Fibroblast of skin of right quadriceps (primary cell): ENCODE data around the gene AHI1.

Experiments
- DNase-seq: peaks from one replicate; pipeline ENCODE4 v3.0.0-alpha.2; 2013

AHI1 gene

GRCh38 chr6:135323202-135323668 lies 174.3 kb downstream of the AHI1 start:
- DNase-seq = no peak

- DNase-seq = no peak
Observed at GRCh38 chr6:135322427-135323201, 174.9 kb downstream of the AHI1 start.

GRCh38 chr6:135320721-135321621 lies 176.6 kb downstream of the AHI1 start:
- no peak for DNase-seq

GRCh38 chr6:135319819-135320218 lies 177.7 kb downstream of the AHI1 start:
- no peak for DNase-seq

DNA sequence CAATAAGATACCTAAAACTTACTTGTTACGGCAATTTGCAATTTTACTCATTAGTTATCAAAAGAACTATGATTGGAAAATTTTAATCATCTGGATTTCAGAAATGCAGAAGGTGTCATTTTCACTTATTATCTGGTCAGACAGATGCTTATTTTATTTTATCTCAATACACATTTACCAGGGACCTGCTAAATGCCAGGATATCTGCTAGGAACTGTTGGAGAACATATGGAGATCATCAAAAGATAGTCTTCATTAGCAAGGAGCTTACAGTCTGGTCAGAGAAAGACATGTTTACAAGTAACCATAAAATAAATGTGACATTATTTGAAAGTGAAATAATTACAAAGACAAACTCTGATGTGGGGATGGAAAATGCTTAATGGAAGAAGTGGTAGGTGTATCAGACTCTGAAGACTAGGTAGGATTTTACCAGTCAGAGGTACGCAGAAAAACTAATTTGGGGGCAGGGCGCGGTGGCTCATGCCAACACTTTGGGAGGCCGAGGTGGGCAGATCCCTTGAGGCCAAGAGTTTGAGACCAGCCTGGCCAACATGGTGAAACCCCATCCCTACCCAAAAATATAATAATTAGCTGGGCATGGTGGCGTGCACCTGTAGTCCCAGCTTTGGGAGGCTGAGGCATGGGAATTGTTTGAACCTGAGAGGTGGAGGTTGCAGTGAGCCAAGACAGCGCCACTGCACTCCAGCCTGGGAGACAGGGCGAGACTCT lies 178.6 kb downstream of the AHI1 start:
- DNase-seq = no peak

DNA sequence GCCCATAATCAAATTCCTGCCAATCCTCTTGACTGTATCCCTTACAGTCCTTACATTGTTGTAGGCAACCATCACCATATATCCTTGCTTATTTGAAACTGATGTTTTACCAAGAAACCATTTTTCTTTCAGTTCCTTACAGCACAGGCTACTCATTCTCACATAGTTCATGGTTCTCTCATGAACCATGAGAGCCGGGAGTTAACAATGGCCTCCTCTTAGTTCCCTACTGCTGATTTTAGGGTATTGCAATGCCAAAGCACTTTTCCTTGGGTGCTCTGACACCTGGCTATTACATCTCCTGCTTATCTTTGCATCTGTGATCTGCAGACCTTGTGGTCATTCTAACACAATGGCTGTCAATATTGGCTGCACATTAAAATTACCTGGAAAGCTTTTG lies 183.0 kb downstream of the AHI1 start:
- no peak for DNase-seq

DNA sequence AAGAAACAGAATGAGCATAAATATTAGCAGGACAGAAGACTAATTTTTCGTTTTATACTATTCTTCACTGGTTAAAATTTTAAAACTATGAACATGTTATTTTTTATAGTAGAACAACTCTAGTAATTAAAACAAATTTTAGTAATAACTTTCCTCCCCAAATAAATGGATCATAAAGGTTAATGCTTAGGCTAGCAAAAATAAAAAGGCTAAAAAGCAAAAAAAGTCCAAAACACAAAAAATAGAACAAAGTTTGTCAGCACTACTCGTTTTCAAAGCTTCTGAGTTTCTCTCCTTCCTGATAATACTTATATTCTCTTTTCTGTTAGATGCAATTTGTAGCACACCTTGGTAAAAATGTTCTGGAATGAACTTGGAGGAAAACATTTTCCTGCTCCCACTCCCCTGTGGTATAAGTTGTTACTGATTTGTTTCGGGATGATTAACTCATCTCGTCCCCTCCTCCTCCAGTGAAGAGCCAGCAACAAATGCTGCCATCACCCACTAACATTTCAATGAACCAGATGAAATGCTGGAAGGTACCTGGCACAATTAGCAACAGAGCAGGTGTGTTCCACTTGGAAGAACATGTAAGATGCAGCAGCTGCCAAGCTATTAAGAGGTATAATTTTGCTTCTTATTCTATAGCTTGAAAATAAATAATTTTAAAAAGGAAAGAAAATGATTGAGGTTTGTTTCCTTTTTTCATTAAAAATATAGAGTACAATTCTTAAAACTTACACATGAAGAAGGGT lies 185.9 kb downstream of the AHI1 start:
- DNase-seq = no peak

DNA sequence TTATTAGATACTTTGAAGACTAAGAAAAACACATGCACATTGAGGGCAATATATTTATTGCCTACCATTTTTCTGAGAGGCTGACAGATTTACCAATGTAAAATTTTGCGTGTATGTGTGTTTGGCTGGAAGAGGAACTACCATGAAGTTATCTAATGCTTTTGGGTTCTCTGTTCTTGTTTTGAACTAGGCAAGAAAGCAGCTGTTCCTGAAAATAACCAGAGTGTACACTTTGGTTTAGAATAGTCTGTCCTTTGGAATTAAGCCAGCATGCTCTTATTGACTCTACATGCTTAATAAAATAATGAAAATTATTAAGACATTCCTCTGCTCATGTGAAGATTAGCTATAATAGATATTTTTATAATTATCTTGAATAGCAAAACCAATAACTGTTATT lies 187.2 kb downstream of the AHI1 start:
- DNase-seq = no peak

- DNase-seq = no peak
Observed at GRCh38 chr6:135306740-135307420, 190.7 kb downstream of the AHI1 start.

- no peak for DNase-seq
Observed at GRCh38 chr6:135306166-135306565, 191.4 kb downstream of the AHI1 start.

DNA sequence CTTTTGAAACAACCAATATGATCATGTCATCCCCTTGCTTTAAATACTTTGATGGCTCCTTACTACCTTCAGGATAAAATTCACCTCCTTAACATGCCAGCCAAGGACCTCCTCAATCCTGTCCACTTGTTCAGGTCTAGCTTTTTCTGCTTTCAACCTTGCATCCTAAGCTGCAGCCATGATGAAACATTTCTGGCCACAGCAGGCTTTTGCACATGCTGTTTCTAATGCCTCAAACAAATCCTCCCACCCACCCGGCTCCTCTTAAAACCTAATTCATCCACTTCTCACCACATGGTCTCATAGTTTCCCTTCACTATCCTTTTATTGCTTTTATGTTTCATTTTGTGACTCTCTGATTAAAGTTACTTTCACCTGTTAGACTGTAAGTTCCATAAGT lies 191.9 kb downstream of the AHI1 start:
- no peak for DNase-seq

GRCh38 chr6:135304883-135305282 lies 192.7 kb downstream of the AHI1 start:
- no peak for DNase-seq

DNA sequence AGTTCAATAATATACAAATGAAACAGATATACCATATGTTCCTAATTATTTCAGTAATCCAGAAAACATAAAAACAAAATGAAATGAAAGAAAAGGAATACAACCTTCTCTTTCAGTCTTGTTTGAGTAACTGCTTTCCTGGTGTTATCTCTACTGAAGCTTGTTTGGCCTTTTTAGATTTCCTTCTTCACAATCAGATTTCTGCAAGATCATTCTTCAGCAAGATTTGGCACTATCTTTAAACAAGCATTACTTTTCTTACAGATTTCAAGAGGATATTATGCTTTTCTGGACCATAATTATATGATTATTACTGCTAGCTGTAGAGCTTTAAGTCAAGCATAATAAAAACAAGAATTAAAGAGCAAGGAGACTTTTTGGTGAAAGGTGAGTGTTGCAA lies 196.2 kb downstream of the AHI1 start:
- no peak for DNase-seq

- DNase-seq = peak; percentile 14
Observed at GRCh38 chr6:135300576-135300975, 197.0 kb downstream of the AHI1 start.

DNA sequence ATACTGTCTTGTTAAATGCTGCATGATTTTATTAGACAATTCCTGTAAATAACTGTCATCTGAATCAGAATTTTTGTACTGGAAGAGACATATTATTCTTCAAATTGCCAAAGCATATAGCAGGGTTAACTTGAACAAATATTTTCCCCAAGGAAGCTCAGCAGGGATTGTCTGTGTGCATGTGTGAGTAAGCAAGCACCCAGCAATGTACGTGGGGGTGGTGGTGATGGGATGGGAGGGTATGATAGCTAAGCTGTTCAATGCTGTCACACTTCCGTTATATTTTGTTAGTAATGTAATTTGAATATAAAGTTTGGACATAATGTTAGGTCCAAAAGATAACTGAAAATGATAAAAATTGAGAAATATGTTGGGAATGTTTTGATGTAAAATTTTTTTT lies 198.3 kb downstream of the AHI1 start:
- DNase-seq = peak; percentile 56

DNA sequence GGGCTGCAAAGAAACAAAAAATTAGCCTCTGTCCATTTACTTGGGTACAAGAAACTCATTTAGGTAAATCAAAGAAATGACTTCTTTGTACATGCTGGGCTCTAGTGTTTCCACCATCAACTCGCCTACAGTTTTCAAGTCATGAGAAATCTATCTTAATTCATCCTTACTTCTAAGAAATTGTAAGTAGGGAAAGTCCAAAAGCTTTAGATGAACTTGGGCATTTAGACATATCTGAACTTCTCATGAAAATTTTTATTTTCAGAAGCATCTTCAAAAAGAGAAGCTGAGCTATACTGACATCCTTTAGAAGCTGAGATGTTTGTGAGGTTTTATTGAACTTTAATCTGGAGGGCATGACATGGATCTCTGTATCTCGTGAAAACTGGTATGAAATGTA lies 199.1 kb downstream of the AHI1 start:
- no peak for DNase-seq

GRCh38 chr6:135296715-135297114 lies 200.8 kb downstream of the AHI1 start:
- DNase-seq = no peak

DNA sequence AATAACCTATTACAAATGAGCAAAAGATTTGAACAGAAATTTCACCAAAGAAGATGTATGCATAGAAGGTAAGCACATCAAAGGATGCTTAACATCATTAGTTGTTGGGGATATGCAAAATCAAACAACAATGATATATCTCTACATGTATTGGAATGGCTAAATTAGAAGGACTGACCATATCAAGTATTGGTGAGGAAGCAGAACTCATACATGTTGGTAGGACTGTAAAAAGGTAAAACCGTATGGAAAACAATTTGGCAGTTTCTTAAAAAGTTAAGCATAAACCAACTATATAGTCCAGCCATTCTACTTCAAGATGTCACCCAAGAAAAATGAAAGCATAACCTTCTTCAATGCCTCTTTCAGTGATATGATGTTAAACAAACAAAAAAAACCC lies 202.5 kb downstream of the AHI1 start:
- DNase-seq = no peak

- peak; percentile 39 for DNase-seq
Observed at GRCh38 chr6:135291288-135292076, 206.1 kb downstream of the AHI1 start.

DNA sequence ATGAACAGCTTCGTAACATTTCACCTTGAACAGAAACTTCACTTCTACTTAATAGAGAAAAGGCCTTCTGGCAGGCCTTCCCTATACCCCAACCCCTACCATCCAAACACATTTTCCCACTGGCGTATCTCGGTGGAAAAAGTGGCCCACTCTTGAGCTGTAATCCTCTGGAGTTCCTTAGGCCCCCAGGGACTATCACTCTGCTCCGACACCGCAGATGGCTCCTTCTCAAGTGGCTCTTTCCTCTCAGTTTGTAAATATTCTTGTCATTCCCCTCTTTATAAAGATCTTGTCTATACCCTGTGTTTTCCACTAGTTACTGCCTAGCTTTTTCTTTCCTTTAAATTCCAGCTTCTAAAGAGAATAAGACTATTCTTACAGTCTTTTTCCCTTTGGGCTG lies 207.7 kb downstream of the AHI1 start:
- no peak for DNase-seq

GRCh38 chr6:135286962-135287538 lies 210.5 kb downstream of the AHI1 start:
- no peak for DNase-seq
